Esophagus squamous epithelium (tissue), 5 donors: ENCODE data around the gene IMMT. TPM values are rescaled to one million over a fixed set of nuclear protein-coding genes. Genes with fewer than 3 reads are reported as not detected.

ENCODE experiments used
- DNase-seq: peaks from one replicate; lab custom pipeline; 2025; lab: John Stamatoyannopoulos, UW
- H3K27ac ChIP-seq, 4 donors: fragments of 200-600 bp; sonication (generic); one replicate each; pipeline ENCODE4 v1.5.1; 2016 to 2019; ENCODE audit warnings: mild to moderate bottlenecking in 1 of 4
- H3K27me3 ChIP-seq, 4 donors: fragments of 200-600 bp; sonication (generic); 1 replicate in 3 of 4; 2 replicates in 1 of 4; pipeline versions ENCODE4 v1.5.1 to v1.6.0; 2017 to 2021; ENCODE audit warnings: antibody characterized with exemption in 1 of 4
- H3K36me3 ChIP-seq, 3 donors: fragments of 200-600 bp; sonication (generic); one replicate each; pipeline ENCODE4 v1.5.1; 2016 to 2019
- H3K4me1 ChIP-seq, 3 donors: fragments of 200-600 bp; sonication (generic); one replicate each; pipeline ENCODE4 v1.5.1; 2017 to 2019
- H3K4me3 ChIP-seq, 4 donors: fragments of 200-600 bp; sonication (generic); 1 replicate in 3 of 4; 2 replicates in 1 of 4; pipeline ENCODE4 v1.5.1; 2016 to 2019; ENCODE audit warnings: mild to moderate bottlenecking in 2 of 4, moderate library complexity in 1 of 4
- H3K9me3 ChIP-seq, 3 donors: fragments of 200-600 bp; sonication (generic); one replicate each; pipeline ENCODE4 v1.5.1; 2016 to 2019
- POLR2A ChIP-seq, 4 donors: fragments of 450-650 bp; IDR thresholded peaks; one replicate each; pipeline ENCODE4 v1.6.1; 2017; ENCODE audit warnings: antibody characterized with exemption in 4 of 4, mild to moderate bottlenecking in 4 of 4, moderate library complexity in 3 of 4
- WGBS, 2 donors: methylation state at CpG; one replicate each; pipeline ENCODE4 v1.1.5; 2018; 5-methylcytosine and 5-hydroxymethylcytosine counted together
- intact Hi-C: fragments of 100-400 bp; cut with DNase I; formaldehyde crosslinking; loops from one replicate; pipeline ENCODE4 v1.15.0; 2022
- total RNA-seq, 4 donors: library from RNA; depleted of rRNA; stranded (reverse); fragments of >200 nt; gene quantifications; one replicate each; pipeline ENCODE4 v1.1.0, GENCODE V29; 2016
- TF ChIP-seq, protein P1 (sequence below), 6 experiments: fragments of 450-650 bp in 4 of 6; fragments of 200-600 bp in 2 of 6; sonication (generic) in 2 of 6; IDR thresholded peaks; one replicate each; pipeline ENCODE4 v1.5.1; 2016 to 2019; ENCODE audit warnings: antibody characterized with exemption in 6 of 6, mild to moderate bottlenecking in 4 of 6, moderate library complexity in 4 of 6
- donor health status: DM: yes; HTN: yes; CAD: no.

IMMT gene
- total RNA-seq, 4 donors from 2014 or later: 40.1 to 55.1 (median 49.0) TPM

DNA sequence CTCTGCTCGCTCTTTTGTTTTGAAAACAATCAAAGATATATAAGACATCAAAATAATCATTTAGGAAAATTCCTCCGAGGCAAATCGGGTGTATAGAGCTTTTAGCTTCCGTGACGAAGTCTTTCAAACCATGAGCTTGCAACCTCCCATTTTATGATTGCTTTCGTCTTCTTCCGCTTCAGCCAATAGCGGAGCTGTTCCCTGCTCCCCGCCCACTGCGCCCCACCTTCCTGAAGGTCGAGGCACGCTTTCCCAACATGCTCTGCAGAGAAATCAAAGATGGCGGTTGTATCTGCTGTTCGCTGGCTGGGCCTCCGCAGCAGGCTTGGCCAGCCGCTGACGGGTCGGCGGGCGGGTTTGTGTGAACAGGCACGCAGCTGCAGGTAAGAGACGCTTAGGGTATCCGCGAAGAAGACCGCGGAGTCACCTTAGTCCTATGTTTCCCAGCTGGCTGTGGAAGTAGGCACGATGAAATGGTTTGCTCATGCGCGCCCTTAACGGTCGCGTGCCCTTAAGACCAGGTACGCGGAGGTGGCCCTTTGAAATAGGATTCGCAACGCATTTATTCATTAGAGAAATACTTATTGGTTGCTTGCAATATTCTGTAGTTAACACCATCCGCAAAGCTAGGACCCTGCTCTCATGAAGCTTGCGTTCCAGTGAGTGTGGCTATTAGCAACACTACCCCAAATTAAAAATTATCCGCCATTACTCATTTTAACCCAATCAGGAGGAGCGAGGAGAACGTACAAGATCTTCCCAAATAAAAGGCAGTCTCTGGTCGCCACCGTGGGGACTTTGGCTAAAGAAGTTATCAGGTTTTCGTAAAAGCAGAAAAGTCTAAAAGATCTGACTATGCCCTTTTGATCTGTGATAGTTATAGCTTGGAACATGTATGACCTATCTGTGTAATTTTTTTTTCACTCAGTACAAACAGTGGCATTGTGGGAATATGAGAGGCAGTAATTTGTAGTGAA, 89.0 kb downstream of the IMMT start, which contains the start of gene PTCD3:
Gene PTCD3 (plus strand): TSS at position 267 of the 977 bp plus-strand sequence. CDS start 13 bp downstream, at position 280.
- peak within 1 kb of the TSS; percentile 69 to 96 (median 85) for H3K4me3 ChIP-seq
- TF ChIP-seq, protein P1, sequence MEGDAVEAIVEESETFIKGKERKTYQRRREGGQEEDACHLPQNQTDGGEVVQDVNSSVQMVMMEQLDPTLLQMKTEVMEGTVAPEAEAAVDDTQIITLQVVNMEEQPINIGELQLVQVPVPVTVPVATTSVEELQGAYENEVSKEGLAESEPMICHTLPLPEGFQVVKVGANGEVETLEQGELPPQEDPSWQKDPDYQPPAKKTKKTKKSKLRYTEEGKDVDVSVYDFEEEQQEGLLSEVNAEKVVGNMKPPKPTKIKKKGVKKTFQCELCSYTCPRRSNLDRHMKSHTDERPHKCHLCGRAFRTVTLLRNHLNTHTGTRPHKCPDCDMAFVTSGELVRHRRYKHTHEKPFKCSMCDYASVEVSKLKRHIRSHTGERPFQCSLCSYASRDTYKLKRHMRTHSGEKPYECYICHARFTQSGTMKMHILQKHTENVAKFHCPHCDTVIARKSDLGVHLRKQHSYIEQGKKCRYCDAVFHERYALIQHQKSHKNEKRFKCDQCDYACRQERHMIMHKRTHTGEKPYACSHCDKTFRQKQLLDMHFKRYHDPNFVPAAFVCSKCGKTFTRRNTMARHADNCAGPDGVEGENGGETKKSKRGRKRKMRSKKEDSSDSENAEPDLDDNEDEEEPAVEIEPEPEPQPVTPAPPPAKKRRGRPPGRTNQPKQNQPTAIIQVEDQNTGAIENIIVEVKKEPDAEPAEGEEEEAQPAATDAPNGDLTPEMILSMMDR (IDR thresholded peaks at IDR 0.05): no peak
- peak in 2 of 4 donors; percentile 38 to 64 for TF ChIP-seq POLR2A (IDR thresholded peaks at IDR 0.05)
- no peaks in the 10 kb centered on the region for H3K9me3 ChIP-seq
- H3K27me3 ChIP-seq: no peaks in the 10 kb centered on the region
- peaks cover 11 to 41% (median 15%) of the 10 kb centered on the region in 3 donors for H3K4me1 ChIP-seq
- 0% methylated on average over 19 to 25 of the region's 44 CpGs for WGBS, 2 donors
- intact Hi-C loops: no loop called here
- H3K36me3 ChIP-seq: peaks cover 7 to 50% (median 8%) of the 10 kb centered on the region in 3 donors
- peak within 1 kb of the TSS; percentile 67 to 91 (median 89) for H3K27ac ChIP-seq
- peak; percentile 72 for DNase-seq

DNA sequence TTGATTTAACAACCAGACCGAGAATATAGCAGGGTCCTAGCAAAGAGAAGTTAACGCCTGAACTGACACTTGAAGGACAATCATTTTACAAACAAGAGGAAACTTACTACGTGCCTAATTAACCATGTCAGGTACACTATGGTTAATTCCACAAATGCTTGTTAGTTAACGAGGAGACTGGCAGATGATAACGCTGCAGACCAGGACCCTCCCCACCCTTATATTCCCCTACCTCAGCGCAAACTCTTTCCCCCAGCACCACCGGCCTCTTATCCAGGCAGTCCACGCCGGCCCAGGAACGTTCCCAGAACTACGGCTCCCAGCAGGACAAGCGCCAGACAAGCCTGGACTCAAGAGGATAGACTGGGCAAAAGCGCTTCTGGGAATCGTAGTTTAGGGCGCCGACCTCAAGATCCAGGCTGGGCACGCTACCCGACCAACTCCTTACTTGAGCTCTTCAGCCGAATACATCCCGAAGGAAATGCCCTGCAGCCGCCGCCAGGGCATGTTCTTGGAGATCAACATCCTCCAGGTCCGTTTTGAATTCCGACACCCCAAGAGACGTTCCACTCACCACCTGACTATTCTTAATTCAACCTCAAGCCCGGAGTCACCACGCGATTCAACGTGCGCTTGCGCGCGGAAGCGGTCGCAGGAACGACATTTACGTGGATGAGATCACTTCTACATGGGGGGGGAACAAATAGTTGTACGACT, 89.9 kb downstream of the IMMT start, which contains the start of gene POLR1A:
Gene POLR1A (minus strand): TSS at position 635 of the 717 bp plus-strand sequence. CDS start 110 bp downstream, at position 525.
- no peaks in the 10 kb centered on the region for H3K27me3 ChIP-seq
- DNase-seq: peak; percentile 56
- peaks cover 11 to 41% (median 15%) of the 10 kb centered on the region in 3 donors for H3K4me1 ChIP-seq
- peak within 1 kb of the TSS; percentile 67 to 91 (median 89) for H3K27ac ChIP-seq
- peak within 1 kb of the TSS; percentile 69 to 96 (median 85) for H3K4me3 ChIP-seq
- peaks cover 2 to 50% (median 7%) of the 10 kb centered on the region in 3 donors for H3K36me3 ChIP-seq
- TF ChIP-seq POLR2A (IDR thresholded peaks at IDR 0.05): no peak
- TF ChIP-seq, protein P1 (IDR thresholded peaks at IDR 0.05): no peak
- H3K9me3 ChIP-seq: no peaks in the 10 kb centered on the region
- intact Hi-C loops: no loop called here
- WGBS, 2 donors: 0 to 1% methylated on average over 30 to 34 of the region's 38 CpGs

DNA sequence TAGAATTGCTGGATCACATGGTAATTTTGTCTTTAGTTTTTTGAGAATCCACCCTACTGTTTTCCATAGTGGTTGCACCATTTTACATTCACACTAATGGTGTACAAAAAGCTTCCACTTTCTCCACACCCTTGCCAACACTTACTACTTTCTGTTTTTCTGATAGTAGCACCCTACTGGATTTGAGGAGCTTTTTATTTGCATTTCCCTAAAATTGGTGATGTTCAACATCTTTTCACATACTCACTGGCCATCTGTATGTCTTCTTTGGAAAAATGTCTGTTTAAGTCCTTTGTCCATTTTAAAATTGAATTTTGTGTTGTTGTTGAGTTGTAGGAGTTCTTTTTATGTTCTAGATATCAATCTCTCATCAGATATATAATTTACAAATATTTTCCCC, 93.1 kb downstream of the IMMT start:
- Histone ChIP-seq H3K27me3 (no peaks in the 10 kb centered on the region), H3K4me1 (peaks cover 11 to 28% (median 14%) of the 10 kb centered on the region in 3 donors), H3K27ac (no peak overlapping the region), H3K9me3 (no peaks in the 10 kb centered on the region), H3K36me3 (peaks cover 3 to 59% (median 11%) of the 10 kb centered on the region in 3 donors), H3K4me3 (no peak overlapping the region)
- intact Hi-C loops: no loop called here
- TF ChIP-seq, protein P1 (IDR thresholded peaks at IDR 0.05): no peak
- TF ChIP-seq POLR2A (IDR thresholded peaks at IDR 0.05): no peak
- DNase-seq: no peak

DNA sequence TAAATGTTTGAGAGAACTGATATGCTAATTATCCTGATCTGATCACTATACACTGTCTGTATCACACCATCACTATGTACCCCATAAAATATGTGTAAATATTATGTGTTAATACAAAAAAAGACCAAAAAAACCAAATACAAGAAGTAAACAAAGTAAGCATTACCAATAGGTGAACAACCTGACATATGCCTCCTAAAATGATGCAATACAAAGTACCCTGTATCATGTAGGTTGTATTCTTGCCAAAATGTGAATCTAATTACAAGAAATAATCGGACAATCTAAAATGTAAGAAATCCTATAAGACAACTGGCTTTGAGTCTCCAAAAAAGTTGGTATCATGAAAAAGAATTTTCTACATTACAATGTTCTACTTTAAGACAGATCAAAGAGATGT, 97.3 kb downstream of the IMMT start:
- no peak for TF ChIP-seq POLR2A (IDR thresholded peaks at IDR 0.05)
- TF ChIP-seq, protein P1 (IDR thresholded peaks at IDR 0.05): no peak
- 84 to 90% methylated on average over 1 of the region's 1 CpG for WGBS, 2 donors
- H3K27ac ChIP-seq: no peak overlapping the region
- intact Hi-C loops: no loop called here
- DNase-seq: no peak
- H3K27me3 ChIP-seq: no peaks in the 10 kb centered on the region
- peaks cover 3 to 97% (median 25%) of the 10 kb centered on the region in 3 donors for H3K36me3 ChIP-seq
- H3K4me3 ChIP-seq: no peak overlapping the region
- H3K9me3 ChIP-seq: no peaks in the 10 kb centered on the region
- H3K4me1 ChIP-seq: no peaks in the 10 kb centered on the region
